Measurements from ENCODE around the gene PTPRH. TPM values are rescaled to one million over a fixed set of nuclear protein-coding genes. Genes with fewer than 3 reads are reported as not detected.
"Not testable (repeated sequence)": the region's sequence is repeated elsewhere in the genome, so short reads cannot be mapped to it uniquely, and the experiment has no call there.

PTPRH gene
- total RNA-seq, 1 donor from 2014 or later: 0.16 TPM

DNA sequence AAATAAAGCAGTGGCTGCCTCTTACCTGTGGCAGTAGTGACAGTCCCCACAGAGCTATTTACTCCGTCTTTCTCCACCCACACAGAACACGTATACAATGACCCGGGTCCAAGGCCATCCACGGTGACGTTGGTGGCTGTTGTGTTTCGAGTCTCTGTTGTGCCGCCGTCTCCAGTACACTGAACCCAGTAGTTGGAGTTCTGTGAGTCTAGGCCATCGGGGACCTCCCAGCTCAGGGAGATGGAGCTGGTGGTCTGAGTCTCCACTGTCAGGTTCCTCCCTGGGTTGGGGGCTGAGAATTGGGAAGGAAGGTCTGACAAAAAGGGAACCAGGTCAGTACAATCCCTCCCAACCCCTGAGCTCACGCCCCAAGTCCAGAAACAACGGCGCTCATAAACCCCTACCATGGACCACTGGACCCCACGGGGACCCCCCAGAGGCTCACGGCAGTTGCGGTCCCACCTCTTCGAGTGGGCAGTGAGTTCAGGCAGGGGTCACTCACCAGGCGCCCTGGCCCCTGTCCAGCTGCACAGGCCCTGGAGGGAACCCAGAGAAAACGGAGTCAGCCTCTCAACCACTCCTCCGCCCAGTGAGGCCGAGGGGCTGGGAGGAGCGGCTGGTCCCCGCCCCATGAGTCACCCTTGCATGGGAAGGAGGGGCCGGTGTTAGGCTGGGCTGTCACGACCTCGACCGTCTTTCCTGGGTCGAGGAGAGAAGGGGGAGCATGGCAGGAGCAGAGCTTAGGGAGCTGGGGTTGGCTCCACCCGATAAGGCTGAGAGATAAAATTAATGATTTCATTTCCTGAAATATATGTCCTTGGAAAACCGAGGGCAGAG lies 2.4 kb downstream of the PTPRH start:
- Mint-ChIP-seq H3K4me1 (ENCODE audit: low read depth) (peaks cover 11% of the 10 kb centered on the region), H3K36me3 (ENCODE audit: low read depth) (no peaks in the 10 kb centered on the region), H3K27me3 (ENCODE audit: insufficient read depth) (peaks cover 8% of the 10 kb centered on the region), H3K27ac (peak overlapping the region; percentile 82), H3K4me3 (no peak overlapping the region), H3K9me3 (no peaks in the 10 kb centered on the region)
- intact Hi-C loops (cut with micrococcal nuclease): no loop called here
- DNase-seq (ENCODE audit: low spot score): no peak

DNA sequence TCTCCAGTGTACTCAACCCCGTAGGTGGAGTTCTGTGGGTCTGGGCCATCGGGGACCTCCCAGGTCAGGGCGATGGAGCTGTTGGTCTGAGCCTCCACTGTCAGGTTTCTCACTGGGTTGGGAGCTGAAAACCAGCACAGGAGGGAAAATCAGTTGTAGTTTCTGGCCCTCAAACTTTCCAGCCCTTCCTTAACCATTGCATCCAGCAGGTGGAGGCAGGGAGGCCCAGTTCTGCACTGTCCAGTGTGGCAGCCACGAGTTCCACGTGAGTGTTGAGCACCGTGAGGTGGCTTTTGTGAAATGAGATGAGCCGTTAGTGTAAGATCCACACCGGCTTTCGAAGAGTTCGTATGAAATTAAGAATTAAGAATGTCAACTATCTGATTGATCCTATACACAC lies 7.1 kb downstream of the PTPRH start:
- H3K4me1 Mint-ChIP-seq (ENCODE audit: low read depth); DNase-seq (ENCODE audit: low spot score); H3K4me3 Mint-ChIP-seq; H3K27me3 Mint-ChIP-seq (ENCODE audit: insufficient read depth); H3K36me3 Mint-ChIP-seq (ENCODE audit: low read depth); H3K27ac Mint-ChIP-seq; H3K9me3 Mint-ChIP-seq; intact Hi-C loops (cut with micrococcal nuclease): not testable (repeated sequence)

DNA sequence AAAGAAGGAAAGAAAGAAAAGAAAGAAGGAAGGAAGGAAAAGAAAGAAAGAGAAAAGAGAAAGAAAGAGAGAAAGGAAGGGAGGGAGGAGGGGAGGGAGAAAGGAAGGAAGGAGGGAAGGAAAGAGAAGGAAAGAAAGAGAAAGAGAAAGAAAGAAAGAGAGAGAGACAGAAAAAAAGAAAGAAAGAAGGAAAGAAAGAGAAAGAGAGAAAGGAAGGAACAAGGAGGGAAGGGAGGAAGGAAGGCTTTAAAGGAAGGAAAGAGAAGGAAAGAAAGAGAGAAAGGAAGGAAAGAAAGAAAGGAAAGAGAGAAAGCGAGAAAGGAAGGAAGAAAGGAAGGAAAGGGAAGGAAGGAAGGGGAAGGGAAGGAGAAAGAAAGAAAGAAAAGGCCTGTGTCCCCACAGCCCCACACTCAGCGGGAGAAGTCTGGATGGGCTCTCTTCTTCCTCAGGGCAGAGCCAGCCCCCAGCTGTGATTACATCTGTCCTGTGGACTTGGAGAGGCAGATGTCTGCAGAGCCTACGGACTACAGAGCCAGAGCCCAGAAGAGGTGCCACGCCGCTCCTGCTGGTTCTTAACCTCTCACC lies 9.6 kb downstream of the PTPRH start:
- no peak overlapping the region for H3K27ac Mint-ChIP-seq
- no peaks in the 10 kb centered on the region for H3K36me3 Mint-ChIP-seq (ENCODE audit: low read depth)
- peaks cover 7% of the 10 kb centered on the region for H3K27me3 Mint-ChIP-seq (ENCODE audit: insufficient read depth)
- DNase-seq (ENCODE audit: low spot score): no peak
- H3K9me3 Mint-ChIP-seq: no peaks in the 10 kb centered on the region
- H3K4me3 Mint-ChIP-seq: no peak overlapping the region
- no peaks in the 10 kb centered on the region for H3K4me1 Mint-ChIP-seq (ENCODE audit: low read depth)
- intact Hi-C loops (cut with micrococcal nuclease): no loop called here

DNA sequence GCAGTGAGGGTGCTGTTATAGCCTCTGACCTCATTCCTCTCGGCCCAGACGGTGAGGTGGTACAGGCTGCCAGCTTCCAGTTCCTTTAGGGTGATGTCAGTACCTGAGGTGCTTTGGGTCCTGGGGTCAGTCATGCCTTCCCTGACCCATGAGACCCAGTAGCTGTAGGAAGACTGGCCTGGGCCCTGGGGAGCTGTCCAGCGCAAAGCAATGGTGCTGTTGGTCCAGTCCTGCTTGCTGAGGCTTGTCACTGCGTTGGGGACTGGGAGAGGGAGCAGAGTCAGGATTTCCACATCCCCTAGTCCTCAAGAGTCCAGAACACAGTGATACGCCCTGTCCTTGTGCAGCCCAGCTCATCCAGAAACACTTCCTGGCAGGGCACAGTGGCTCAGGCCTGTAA lies 10.7 kb downstream of the PTPRH start:
- Mint-ChIP-seq H3K9me3 (no peaks in the 10 kb centered on the region), H3K36me3 (ENCODE audit: low read depth) (no peaks in the 10 kb centered on the region), H3K27ac (no peak overlapping the region), H3K27me3 (ENCODE audit: insufficient read depth) (peaks cover 8% of the 10 kb centered on the region), H3K4me3 (no peak overlapping the region), H3K4me1 (ENCODE audit: low read depth) (no peaks in the 10 kb centered on the region)
- intact Hi-C loops (cut with micrococcal nuclease): no loop called here
- DNase-seq (ENCODE audit: low spot score): no peak

DNA sequence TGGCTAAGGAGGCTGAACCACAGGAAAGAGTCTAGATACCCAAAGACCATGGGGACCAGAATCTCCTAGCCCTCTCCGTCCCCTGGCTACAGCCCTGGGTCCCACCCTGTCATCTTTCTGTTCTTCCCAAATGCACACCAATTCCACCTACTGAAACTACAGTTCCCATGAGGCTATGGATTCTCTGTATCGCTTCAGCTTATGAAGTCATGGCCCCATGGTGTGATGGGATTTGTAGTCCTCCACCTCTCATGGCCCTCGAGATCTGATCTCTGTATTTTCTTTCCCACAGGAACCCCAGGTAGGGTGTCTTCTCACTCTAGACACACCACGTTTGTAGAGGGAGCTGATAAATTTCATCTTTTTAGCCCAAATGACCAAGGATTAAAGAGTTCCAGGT lies 11.8 kb downstream of the PTPRH start:
- intact Hi-C loops (cut with micrococcal nuclease): no loop called here
- Mint-ChIP-seq H3K4me1 (ENCODE audit: low read depth) (no peaks in the 10 kb centered on the region), H3K4me3 (no peak overlapping the region), H3K27ac (no peak overlapping the region), H3K9me3 (no peaks in the 10 kb centered on the region), H3K27me3 (ENCODE audit: insufficient read depth) (peaks cover 8% of the 10 kb centered on the region), H3K36me3 (ENCODE audit: low read depth) (no peaks in the 10 kb centered on the region)
- DNase-seq (ENCODE audit: low spot score): no peak

DNA sequence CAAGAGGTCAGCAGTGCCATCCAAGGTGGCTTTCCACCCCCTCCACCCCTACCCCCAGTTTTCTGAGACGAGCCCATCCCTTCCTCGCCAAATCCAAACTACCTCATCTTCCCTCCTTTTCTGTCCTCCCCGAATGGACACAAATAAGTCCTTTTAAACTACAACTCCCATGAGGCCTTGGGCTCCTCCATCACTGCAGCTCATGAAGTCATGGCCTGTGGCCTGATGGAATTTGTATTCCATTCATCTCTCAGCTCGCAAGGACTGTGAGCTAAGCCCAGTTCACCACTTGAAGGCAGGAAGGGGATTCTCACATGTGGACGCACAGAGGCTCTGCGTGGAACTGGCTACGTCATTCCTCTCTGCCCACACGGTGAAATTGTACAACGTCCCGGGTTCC lies 12.5 kb downstream of the PTPRH start:
- H3K27ac Mint-ChIP-seq: no peak overlapping the region
- no peaks in the 10 kb centered on the region for H3K36me3 Mint-ChIP-seq (ENCODE audit: low read depth)
- no peaks in the 10 kb centered on the region for H3K4me1 Mint-ChIP-seq (ENCODE audit: low read depth)
- H3K27me3 Mint-ChIP-seq (ENCODE audit: insufficient read depth): peaks cover 8% of the 10 kb centered on the region
- H3K9me3 Mint-ChIP-seq: no peaks in the 10 kb centered on the region
- H3K4me3 Mint-ChIP-seq: no peak overlapping the region
- DNase-seq (ENCODE audit: low spot score): no peak
- intact Hi-C loops (cut with micrococcal nuclease): no loop called here

DNA sequence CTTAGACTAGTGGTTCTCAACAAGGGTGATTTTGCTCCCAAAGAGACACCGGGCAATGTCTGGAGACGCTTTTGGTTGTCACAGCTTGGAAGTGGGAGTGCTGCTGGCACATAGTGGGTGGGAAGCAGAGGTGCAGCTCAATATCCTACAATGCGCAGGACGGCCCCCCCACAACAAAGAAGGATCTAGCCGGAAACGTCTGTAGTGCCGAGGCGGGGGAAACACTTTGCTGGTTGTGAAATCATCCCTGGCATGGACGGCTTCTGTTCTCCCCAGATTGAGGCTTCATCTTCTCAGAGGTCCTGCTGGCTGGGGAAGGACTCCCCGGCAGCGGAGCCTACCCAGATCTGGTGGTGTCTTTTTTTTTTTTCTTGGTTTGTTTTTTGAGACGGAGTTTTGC lies 15.8 kb downstream of the PTPRH start:
- Mint-ChIP-seq H3K27ac (no peak overlapping the region), H3K9me3 (no peaks in the 10 kb centered on the region), H3K4me3 (no peak overlapping the region), H3K36me3 (ENCODE audit: low read depth) (no peaks in the 10 kb centered on the region), H3K4me1 (ENCODE audit: low read depth) (peaks cover 11% of the 10 kb centered on the region), H3K27me3 (ENCODE audit: insufficient read depth) (peaks cover 2% of the 10 kb centered on the region)
- intact Hi-C loops (cut with micrococcal nuclease): no loop called here
- no peak for DNase-seq (ENCODE audit: low spot score)

DNA sequence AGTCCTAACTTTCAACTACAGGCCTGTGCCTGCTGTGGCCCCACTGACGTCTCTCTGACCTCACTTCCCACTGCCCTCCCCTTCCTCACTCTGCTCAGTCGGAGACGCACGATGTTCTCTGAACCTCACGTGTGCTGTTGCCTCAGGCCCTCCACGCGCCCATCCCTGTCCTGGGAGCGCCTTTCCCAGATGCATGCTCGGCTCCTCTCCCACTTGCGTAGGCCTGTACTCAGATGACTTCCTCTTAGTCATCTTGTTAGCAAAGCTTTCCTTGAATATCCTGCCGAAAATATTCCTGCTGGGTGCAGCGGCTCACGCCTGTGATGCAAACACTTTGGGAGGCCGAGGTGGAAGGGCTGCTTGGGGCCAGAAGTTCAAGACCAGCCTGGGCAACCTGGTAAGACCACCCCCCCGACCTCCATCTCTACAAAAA lies 19.9 kb downstream of the PTPRH start:
- Mint-ChIP-seq H3K9me3 (no peaks in the 10 kb centered on the region), H3K27me3 (ENCODE audit: insufficient read depth) (no peaks in the 10 kb centered on the region), H3K4me3 (no peak overlapping the region), H3K27ac (peak overlapping the region; percentile 51), H3K36me3 (ENCODE audit: low read depth) (no peaks in the 10 kb centered on the region), H3K4me1 (ENCODE audit: low read depth) (peaks cover 17% of the 10 kb centered on the region)
- intact Hi-C loops (cut with micrococcal nuclease): no loop called here
- DNase-seq (ENCODE audit: low spot score): no peak

DNA sequence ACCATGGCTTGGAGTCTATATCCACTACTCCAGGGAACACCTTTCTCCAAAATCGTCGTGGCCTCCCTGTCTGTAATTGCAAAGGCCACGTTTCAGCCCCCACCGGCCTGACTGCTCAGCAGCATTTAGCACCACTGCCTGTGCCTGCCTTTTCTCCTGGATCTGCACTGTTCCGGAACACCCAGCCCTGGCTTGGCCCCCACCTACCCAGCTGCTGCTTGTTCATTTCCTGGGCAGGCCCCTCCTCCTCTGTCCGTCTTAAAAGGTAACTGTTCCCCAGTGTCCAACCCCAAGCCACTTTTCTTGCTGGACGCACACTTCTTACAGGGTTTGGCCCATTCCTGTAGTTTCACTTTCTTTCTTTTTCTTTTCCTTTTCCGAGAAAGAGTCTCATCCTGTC lies 20.7 kb downstream of the PTPRH start:
- Mint-ChIP-seq H3K36me3 (ENCODE audit: low read depth) (no peaks in the 10 kb centered on the region), H3K4me1 (ENCODE audit: low read depth) (peaks cover 17% of the 10 kb centered on the region), H3K27ac (no peak overlapping the region), H3K27me3 (ENCODE audit: insufficient read depth) (no peaks in the 10 kb centered on the region), H3K4me3 (no peak overlapping the region), H3K9me3 (no peaks in the 10 kb centered on the region)
- intact Hi-C loops (cut with micrococcal nuclease): no loop called here
- DNase-seq (ENCODE audit: low spot score): no peak

DNA sequence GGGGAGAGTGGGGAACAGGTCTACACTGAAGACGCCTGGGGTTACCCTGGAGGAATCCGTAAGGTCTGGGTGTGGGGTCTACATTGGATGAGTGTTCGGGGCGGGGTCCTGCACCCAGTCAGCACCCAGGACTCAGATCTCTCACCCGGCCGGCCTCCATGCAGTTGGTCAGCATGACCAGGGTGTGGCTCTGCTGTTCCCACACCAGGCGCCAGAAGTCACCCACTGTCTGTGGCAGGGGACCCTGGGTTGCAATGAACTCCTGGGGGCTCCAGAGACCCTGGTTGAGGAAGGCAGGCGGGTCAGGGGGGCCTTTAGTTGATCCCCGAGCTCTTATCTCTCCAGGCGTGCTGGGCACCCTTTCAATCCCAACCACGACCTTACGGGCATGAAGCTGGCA lies 23.2 kb downstream of the PTPRH start:
- Mint-ChIP-seq H3K4me1 (ENCODE audit: low read depth) (peaks cover 17% of the 10 kb centered on the region), H3K9me3 (no peaks in the 10 kb centered on the region), H3K27me3 (ENCODE audit: insufficient read depth) (peaks cover 5% of the 10 kb centered on the region), H3K36me3 (ENCODE audit: low read depth) (no peaks in the 10 kb centered on the region), H3K4me3 (no peak overlapping the region), H3K27ac (no peak overlapping the region)
- intact Hi-C loops (cut with micrococcal nuclease): no loop called here
- DNase-seq (ENCODE audit: low spot score): no peak

DNA sequence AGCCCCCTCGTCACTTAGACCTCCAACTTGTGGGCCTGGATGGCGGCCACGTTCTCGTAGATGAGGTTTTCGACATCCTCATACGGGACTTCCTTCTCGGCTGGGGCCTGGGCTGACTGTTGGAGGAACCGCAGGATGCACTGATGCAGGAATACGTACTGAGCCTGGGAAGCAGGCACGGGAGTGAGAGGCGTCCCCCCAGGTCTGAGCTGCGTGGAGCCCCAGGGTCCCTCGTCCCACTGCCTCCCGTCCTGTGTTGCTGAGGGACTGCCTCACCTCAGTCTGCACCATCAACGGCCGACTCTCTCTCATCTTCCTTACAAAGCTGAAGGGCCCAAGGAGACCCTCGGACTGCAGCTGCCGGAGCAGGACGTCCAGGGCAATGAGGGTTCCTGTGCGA lies 27.6 kb downstream of the PTPRH start:
- no peak overlapping the region for H3K27ac Mint-ChIP-seq
- H3K36me3 Mint-ChIP-seq (ENCODE audit: low read depth): no peaks in the 10 kb centered on the region
- H3K4me1 Mint-ChIP-seq (ENCODE audit: low read depth): peaks cover 10% of the 10 kb centered on the region
- peaks cover 23% of the 10 kb centered on the region for H3K27me3 Mint-ChIP-seq (ENCODE audit: insufficient read depth)
- no peaks in the 10 kb centered on the region for H3K9me3 Mint-ChIP-seq
- intact Hi-C loops (cut with micrococcal nuclease): no loop called here
- DNase-seq (ENCODE audit: low spot score): no peak
- H3K4me3 Mint-ChIP-seq: no peak overlapping the region

DNA sequence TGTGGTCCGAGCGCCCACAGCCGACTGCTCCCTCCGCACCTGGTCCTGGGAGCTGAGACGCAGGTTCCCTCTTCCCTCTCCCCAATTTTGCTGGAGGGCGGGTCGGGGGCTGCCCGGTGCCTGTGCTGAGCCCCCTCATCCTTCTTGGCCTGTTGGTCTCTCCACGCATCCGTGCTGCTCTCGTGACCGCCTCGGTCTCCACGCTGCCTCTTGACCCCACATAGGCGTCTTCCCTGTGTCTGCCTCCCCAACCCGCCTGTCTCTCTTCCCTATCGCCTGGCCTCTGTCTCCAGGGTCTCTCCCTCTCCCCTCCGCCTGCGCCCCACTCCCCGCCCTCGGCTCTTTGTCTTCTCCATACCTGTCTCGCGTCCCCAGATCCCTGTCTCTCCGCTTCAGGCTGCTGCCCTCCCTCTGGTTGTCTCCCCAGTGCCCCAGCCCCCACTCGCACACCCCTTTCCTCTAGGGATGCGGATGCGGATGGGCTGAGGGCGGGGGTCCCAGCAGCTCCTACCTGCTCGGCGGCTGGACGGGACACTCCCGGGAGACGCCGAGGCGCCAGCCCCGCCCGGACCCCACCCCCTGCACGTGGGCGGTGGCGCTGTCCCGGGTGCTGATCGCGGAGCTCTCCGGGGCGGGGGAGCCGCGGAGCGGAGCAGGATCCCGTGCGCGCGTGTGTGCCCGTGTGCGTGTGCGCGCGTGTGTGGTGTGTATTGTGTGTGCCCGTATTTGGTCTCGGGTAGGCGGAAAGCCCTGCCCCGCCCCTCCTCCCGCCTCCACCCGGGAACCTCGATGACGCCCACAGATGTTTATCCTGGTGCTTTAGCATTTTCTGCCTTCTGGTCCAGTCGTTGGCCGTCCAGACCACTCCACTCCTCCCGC lies 29.5 kb downstream of the PTPRH start, which contains the start of gene SYT5:
Gene SYT5 (minus strand): TSS at position 684 of the 879 bp plus-strand sequence. CDS start 1,248 bp downstream, outside the sequence.
- intact Hi-C loops (cut with micrococcal nuclease): loop anchor here (1.0 to 2.0 kb wide), 3 partner anchors 37 to 159 kb away; partner anchors contain the start of genes KMT5C and PPP6R1
- Mint-ChIP-seq H3K27me3 (ENCODE audit: insufficient read depth) (peaks cover 34% of the 10 kb centered on the region), H3K27ac (peak within 1 kb of the TSS; percentile 58), H3K4me1 (ENCODE audit: low read depth) (peaks cover 5% of the 10 kb centered on the region), H3K9me3 (no peaks in the 10 kb centered on the region), H3K4me3 (peak within 1 kb of the TSS; percentile 64), H3K36me3 (ENCODE audit: low read depth) (no peaks in the 10 kb centered on the region)
- peak; percentile 67 for DNase-seq (ENCODE audit: low spot score)

Data from activated T-helper 1 cell treated with anti-CD3 and anti-CD28 coated beads, Interleukin-12 subunit alpha, Interleukin-12 subunit beta, Interleukin-2, Interleukin-4 antibody, amounts not matched to agents 30 ng/mL and 10 ng/mL and 1 ng/mL, durations not matched to agents 14 hours and 24 hours and 36 hours (primary cell).